ELF-1 (cell line): ENCODE measurements around the gene GALNT2.
A peak's percentile ranks its signal among the peaks of the same experiment; 100 is the strongest.

Experiments
- DNase-seq: peaks from one replicate; pipeline ENCODE4 v3.0.0-alpha.2; 2016; ENCODE audit warnings: low read depth, low spot score

The GALNT2 gene

GRCh38 chr1:230145953-230146476, 79.0 kb downstream of the GALNT2 start:
- DNase-seq = no peak

- DNase-seq = no peak
These were observed 79.7 kb downstream of the GALNT2 start for GRCh38 chr1:230146709-230147108.

DNA sequence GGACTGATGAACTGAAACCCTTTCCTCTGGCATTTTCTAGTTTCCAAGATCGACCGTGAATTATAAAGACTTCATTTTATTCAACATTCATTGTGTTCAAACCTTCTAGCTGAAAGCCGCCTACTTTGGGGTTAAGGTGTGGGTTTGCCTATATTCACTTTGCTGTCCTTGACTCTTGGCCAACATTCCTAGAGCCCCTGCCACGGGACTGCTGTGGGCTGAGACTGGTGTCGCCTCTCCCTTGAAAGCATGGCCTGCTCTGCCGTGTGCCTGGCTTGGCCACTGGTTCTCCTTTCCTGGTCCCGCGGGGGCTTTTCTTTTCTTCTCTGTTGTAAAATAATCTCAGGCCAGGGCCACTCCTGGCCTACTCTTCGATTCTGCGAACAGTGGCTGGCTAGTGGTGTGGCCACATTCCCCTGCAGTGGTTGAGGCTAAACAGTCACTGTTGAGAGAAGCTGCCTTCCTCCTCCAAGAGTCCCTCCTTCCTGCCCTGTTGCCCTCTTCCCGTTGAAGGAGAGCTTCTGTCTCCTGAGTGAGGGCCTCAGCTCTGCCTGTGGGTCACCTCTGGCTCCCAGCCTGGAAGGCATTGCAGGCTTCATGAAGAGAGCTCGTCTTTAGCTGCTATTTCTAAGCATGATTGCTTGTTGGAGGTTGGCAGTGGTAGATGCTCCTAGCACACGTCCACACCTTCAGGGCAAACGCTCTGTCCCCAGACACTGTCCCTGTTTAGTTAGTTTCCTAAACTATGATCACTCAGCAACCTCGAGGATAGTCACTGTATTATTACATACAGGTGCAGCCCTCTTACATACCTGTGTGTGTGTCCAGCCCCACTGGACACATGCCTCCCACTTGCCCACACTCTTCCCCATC, 80.5 kb downstream of the GALNT2 start:
- DNase-seq = no peak

DNA sequence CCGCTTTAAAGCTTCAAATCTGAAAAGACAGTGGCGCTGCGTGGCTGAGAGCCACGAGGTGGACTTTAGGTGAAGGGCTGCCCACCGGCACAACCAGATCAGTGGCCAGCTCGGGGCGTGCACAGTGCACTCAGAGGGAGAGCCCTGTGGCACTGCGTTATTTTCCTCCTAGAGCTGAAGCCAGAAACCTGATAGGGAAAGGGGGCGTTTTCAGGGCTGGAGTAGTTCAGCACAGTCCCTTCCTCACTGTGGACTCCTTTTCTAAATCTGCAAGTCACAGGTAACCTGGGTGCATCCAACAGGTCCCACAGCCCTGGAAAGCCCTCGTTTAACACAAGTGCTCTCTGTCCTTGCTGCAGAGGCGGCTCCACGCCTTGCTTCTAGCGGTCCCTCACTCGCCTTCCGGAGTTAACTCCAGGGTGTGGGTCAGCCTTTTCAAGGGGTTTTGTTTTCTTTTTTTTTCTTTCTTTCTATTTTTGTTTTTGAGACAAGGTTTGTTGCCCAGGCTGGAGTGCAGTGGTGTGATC, 81.2 kb downstream of the GALNT2 start:
- DNase-seq = no peak

GRCh38 chr1:230148768-230149469, 81.9 kb downstream of the GALNT2 start:
- DNase-seq = no peak

DNA sequence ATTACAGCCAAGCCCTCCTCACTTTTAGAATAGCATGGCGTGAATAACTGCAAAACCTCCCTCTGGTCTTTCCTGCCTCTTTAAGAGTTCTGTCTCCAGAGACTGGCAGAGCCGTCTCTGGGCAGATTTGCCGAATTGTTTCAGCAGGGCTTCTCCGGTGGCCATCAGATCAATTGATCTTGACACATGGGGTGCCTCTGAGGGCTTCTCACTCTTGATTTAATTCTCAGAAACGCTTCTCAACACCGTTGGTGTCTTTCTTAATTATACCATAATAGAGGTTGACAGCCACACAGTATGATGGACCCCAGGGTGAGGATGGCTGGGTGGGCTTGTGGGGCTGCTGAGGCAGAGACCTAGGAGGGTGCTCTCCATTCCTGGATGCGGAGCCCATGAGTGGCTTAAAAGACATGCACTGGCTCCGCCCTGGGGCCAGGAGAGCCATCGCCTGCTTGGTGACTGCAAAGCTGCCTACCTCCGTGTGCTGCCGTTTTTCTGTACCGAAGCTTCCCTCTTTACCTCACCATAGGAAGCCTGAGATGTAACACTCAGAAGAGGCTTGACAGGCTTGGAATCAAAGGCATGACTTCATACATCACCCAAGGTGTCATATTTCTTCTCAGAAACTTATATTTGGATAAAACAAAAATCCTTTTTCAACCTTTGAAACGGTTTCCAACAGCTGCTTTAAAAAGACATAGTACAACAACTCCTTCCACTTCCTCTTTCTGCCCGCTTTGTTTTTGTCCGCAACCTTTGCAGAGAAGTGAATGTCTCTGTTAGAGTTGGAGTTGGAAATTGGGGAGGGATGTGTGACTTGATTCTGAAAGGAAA, 82.9 kb downstream of the GALNT2 start:
- DNase-seq = peak; percentile 21

DNA sequence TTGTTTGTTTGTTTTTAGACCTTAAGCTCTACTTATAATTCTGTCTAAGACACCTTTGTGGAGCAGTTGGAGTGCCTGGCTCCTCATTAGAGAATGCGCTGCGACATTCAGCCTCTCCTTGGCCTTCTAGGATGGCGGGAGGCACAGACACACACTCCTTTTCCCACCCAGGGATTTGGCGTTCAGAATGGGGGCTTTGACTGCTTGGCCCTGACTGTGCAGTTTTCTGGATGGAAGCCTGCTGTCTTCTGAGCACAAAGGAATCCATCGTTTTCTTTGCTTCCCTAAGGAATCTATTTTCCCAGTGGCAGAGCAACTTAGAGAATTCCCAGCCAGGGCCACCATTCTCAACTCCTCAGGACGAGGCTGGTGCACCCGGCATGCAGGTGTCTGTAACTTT, 83.6 kb downstream of the GALNT2 start:
- no peak for DNase-seq

DNA sequence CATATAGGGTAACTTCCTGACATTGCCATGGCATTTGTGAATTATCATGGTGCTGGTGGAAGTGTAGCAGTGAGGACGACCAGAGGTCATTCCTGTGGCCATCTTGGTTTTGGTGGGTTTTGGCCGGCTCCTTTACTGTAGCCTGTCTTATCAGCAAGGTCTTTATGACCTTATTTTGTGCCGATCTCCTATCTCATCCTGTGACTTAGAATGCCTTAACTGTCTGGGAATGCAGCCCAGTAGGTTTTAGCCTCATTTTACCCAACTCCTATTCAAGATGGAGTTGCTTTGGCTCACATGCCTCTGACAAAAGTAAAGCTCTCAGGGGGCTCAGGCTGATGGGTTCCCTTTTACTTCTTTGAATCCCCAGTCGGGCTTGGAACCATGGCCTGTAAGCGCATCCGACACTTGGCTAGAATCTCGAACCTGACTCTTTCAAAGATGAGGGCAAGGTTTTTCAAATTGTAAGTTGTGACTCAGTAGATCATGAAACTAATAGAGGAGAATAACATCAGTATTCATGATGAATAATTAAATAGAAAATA, 85.0 kb downstream of the GALNT2 start:
- no peak for DNase-seq

- no peak for DNase-seq
These were observed 86.0 kb downstream of the GALNT2 start for GRCh38 chr1:230152999-230153398.

DNA sequence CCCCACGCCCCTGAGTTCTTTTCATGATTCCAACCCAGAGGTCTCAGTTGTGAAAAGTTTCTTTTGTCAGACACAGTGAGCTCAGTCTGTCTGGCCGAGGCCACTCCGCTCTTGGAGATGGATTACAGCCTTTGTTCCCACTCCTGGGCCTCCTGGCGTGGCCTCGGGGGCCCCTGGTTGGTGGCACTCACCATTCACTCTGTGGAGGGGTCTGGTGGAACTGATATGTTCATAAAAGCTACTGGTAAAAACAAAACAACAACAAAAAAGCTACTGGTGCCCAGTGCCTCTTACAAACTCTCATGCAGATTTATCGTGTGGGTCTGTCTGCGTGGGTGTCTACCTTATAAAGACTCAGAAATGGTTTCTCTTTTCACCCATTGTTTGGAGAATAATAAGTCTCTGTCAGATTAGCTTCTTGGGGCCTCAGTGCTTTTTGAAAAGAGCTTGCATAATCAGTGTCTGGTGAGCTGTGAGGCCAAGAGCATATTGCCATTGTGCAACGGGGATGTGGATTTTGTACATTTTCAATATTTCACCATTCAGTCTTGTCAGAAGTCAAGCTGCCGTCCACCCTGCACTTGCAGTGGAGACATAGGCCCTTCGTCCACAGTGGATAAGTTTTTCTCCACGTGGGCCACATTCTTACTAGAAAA, 86.7 kb downstream of the GALNT2 start:
- peak; percentile 27 for DNase-seq

GRCh38 chr1:230155021-230155420, 88.0 kb downstream of the GALNT2 start:
- no peak for DNase-seq

DNA sequence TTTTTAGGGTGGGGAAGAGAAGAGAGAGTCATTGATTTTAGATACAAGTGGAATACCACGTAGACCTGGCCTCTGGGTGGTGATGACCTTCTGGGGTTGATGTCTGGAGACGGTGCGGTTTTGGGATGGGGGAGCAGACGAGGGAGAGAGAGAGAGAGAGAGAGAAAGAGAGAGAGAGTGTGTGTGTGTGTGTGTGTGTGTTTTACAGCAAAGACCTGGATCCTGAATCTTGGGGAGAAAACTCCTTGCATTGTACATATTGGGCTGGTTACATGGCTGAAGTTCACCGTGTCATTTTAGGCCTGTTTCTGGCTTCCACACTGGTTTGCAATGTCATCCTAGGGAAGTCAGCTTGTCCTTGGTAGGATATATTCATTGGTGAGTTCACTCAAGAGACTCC, 89.0 kb downstream of the GALNT2 start:
- no peak for DNase-seq

DNA sequence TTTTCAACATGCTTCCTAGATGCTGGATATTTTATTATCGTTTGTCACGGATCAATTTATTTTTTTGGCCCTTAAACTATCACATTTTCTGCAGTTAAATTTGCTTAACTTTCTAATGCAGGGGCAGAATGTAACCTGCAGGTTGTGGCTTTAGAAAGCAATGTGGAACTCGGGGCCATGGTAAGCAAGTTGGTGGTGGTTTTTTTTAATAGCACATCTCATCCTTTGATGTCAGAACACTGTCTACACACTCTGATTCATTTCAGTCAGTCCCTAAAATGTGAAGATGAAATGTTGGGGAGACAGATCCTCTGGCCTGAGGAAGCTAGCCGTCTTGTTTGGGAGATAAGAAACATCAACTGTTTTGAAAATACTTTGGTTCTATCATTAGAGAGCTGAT, 89.5 kb downstream of the GALNT2 start:
- no peak for DNase-seq

- no peak for DNase-seq
These were observed 90.7 kb downstream of the GALNT2 start for GRCh38 chr1:230157420-230158390.

DNA sequence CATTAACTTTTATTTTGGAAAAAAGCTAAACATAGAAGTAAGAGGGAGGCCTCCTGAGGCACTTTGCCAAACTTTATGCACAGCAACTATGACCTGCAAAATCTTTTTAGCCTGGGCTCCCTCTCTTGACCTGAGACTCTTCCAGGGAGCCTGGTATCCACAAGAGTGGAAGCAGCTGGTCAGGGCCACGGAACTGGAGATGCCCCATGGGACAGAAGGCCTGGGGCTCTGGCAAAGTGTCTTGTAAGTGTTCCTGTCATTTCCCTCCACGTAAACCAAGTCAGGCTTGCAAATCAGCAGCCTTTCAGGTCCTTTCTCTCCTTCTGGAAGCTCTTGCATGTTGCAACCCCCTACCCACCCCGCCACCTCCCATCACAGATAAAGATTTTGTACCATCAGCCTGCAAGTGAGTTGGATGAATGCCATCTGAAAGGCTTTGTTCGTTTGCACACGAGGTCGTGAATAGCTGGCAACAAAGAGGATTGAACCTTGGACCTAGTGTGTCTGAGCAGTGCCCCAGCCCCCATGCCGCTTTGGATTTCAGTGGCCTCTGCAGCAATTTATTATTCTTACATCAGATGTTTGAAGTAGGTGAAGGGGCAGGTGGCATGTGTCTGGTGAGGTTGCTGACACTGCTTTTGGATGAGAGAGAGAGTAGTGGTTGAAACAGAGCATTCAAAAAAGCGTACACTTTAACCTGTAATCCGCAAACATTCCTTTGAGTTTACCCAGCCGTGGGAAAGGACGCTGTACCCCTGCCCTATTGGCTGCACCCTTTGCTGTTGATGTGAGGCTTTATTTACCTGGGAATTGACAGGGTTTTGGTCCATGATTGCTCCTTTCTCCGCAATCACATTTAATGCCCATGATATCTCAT, 91.6 kb downstream of the GALNT2 start:
- no peak for DNase-seq

DNA sequence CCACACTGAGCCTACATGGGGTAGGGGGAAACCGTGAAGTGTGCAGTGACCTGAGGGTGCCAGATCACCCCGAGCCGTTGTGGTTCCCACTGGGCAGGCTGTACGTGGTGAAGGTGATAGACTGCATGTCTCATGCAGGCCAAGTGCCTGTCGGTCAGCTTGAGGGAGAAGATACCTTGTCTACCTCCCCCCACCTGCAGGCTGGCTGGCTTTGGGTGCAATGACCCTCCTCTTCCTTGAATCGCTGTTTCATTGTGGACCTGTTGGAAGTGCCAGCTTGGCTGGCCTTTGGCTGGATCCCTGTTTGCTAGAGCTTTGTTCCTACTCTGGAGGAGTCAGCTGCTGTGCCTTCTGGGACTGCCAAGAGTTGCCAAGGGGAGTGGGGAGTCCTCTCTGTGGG, 92.5 kb downstream of the GALNT2 start:
- DNase-seq = no peak

DNA sequence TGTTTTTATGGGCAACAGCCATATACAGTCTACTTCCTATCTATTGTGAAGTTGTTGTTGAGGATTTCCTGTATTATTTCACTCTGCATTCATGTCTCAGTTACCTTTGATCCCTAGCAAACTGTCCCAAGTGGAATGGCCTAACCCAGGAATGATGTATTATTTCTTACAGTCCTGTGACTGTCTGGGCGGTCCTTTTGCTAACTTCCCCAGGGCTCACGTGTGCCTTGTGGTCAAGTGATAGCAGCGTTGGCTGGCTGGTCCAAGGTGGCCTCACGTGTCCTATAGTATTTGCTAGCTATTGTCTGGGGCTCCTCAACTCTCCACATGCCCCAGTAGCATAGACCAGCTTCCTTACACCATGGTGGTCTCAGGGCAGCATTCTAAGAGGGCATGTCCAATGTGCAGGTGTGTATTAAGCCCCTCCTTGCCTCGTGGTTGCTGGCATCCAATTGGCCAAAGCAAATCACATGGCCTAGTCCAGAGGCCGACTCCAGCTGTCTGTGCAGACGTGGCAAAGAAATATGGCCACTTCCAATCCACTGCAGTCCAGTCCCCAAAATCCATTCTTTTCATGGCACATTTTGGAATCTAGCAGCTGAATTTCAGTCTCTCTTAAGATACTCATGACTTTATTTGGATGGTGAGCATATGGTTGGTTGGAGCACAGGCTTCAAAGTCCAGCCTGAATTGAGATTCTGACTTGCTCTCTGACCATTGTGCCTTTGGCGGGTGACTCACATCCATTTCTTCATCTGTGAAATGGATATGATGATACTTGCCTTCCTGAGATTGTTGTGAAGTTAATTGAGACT, 94.1 kb downstream of the GALNT2 start:
- no peak for DNase-seq

- no peak for DNase-seq
These were observed 96.2 kb downstream of the GALNT2 start for GRCh38 chr1:230163205-230163604.
